Skin of body (tissue), 2 donors: ENCODE measurements around the gene LGR6. TPM values are rescaled to one million over a fixed set of nuclear protein-coding genes. Genes with fewer than 3 reads are reported as not detected.

Experiments used
- DNase-seq: peaks from one replicate; lab custom pipeline; 2025; lab: John Stamatoyannopoulos, UW
- total RNA-seq: library from RNA; depleted of rRNA; stranded (reverse); fragments of >200 nt; gene quantifications from one replicate; pipeline ENCODE4 v1.2.3, GENCODE V29; 2014

The LGR6 gene
- total RNA-seq, 1 donor from 2014 or later: 11.9 TPM

- DNase-seq: no peak
These were observed 5.7 kb downstream of the LGR6 start for GRCh38 chr1:202199040-202199889.

GRCh38 chr1:202200112-202200548, 6.5 kb downstream of the LGR6 start:
- no peak for DNase-seq

DNA sequence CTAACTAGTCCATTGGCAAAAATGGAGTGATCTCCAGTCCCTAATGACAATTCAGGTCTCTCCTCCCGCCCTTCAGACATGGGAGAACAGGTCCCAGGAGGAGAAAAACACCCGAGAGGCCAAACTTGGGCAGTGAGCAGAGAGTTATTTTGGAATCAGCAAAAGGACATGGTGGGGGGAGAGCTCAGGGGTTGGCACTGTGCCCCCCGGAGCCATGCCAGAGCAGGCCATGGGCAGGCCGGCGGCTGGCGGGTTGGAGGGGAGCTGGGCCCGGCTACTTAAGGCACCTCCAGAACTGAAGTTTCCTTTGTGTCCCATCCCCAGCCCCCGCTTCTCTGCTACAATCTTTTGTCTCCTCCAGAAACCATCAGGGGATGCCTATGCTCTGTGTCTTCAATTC, 7.1 kb downstream of the LGR6 start:
- DNase-seq: no peak

DNA sequence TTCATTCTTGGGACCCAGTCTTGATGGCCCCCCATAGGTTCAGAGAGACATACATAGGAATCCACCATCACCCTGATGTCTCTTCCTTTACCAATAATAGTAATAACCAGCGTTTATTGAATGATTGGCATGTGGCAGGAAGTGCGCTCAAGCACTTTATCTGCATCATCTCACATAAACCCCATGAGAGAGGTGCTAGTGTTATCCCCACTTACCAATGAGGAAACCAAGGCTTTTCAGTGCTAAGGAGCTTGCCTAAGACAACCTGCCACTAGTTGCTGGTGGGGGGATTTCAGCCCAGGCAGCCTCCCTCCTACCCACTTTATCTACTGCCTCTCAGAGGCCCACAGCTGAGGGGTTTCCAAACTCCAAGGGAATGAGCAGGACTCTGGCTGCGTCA, 7.7 kb downstream of the LGR6 start:
- no peak for DNase-seq

DNA sequence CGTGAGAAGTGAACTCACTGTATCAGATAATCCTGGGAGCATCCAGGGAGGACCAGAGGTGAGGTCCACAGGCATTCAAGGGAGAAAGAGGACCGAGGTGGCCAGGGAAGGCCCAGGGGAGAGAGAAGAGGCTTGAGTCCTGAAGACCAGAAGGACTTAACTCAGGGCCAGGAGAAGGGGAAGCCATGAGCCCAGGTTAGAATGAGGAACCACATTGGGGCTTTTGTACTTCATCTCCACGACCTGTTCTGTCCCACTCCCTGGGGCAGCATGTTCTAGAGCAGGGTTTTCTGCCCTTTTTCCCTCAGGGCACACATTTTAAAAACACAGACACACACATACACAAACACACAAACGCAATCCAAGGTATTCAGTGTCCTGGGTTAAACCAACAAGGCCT, 8.4 kb downstream of the LGR6 start:
- no peak for DNase-seq

DNA sequence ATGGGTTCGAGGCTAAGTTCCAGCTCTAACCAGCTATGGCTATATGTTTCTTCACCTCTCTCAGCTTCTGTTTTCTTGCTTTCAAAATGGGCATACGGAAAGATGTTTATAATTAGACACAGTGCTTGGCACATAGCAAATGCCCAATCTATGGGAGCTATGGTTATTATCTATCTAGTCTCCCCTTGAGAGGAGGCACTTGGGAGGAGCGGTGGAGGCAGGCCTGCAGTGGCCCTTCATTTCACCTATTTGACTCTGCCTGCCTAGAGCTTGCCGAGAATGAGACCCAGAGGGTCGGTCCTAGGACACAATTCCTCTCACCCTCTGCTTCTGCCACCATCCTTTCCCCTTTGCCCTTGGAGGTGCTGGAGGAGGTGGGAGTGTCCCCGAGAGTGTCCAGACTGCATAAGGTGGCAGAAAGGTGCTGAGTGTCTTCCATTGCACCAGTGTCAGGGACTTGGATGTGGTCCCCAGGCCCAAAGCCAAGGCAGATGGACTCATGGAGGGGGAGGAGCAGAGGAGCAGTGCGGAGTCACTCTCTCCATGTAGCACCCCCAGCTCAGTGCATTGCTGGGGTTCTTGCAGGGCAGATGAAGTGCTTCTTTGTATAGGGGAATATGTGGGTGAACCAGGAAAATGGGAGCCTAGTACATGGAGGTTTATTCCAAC, 9.0 kb downstream of the LGR6 start:
- DNase-seq: no peak

GRCh38 chr1:202203238-202204039, 9.8 kb downstream of the LGR6 start:
- no peak for DNase-seq

- no peak for DNase-seq
These were observed 10.5 kb downstream of the LGR6 start for GRCh38 chr1:202204065-202204464.

- DNase-seq: no peak
These were observed 12.1 kb downstream of the LGR6 start for GRCh38 chr1:202205523-202206190.

- no peak for DNase-seq
These were observed 13.7 kb downstream of the LGR6 start for GRCh38 chr1:202207292-202207691.

GRCh38 chr1:202208351-202208857, 14.8 kb downstream of the LGR6 start:
- DNase-seq: no peak

GRCh38 chr1:202210385-202210784, 16.8 kb downstream of the LGR6 start:
- DNase-seq: no peak

DNA sequence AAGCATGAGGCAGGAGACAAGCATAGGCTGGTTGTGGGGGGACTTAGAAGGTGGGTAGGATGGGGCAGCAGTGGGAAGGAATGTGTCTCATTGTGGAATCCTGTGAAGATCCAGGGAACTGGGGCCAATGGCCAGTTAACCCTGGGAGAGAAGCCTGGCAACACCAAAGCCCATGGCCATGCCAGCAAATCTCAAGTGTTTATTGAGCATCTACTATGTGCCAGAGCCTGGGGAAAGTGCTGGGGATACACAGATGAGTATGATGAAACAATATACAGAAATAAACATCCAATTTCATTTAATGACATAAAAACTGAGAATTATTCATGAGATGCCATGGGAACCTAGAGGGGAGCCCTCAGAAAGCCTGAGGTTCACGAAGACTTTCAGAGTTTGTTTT, 17.4 kb downstream of the LGR6 start:
- DNase-seq: no peak

DNA sequence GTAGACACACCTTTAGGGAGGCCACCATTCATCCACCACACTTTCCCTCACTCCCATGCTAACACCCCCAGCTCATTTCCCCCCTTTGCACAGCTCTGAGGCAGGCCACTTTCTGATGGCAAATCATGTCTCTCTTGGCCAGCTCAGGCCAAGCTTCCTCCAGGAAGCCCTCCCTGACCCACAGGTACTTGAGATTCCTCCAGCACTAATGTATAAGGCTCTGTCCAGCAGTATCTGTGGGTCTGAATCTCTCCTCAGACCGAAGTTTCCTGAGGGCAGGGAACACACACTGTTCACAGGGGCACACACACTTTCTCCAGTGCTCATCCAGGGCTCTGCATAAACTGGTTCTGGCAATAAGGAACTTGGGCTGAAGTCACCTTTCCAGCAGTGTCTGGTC, 19.2 kb downstream of the LGR6 start:
- DNase-seq: no peak

- no peak for DNase-seq
These were observed 19.9 kb downstream of the LGR6 start for GRCh38 chr1:202213361-202214088.

DNA sequence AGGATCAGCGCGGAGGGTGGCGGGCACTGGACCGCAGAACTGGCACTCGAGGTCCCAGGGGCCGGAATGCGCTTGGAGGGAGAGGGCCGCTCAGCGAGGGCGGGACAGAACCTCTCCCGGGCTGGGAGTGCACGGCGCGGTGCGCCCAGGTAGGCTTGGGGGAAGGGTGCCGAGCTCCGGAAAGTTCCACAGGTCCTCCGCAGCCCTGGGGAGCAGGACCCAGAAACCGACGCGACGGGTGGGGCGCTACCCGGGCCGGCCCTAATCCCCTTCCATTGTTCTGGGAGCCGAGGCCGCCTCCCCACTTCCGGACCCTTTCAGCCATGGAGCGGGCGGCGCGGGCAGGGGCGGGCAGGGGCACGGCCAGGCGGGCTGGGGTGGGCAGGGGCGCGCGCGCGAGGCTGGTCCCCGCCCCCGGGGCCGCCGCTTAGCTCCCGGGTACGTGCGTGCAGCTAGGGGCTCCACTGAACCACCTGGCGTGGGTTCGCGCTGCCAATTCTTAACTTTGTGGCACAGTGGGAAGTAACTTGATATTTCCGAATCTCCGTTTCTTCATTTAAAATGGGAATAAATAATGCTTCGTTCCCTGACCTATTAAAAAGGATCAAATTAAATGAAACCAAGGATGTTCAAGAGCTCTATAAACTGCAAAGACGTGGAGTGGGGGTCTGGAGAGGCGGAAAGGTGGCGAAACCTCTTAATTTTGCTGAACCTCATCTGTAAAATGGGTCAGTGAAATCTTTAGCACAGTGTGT, 20.7 kb downstream of the LGR6 start:
- DNase-seq: no peak

DNA sequence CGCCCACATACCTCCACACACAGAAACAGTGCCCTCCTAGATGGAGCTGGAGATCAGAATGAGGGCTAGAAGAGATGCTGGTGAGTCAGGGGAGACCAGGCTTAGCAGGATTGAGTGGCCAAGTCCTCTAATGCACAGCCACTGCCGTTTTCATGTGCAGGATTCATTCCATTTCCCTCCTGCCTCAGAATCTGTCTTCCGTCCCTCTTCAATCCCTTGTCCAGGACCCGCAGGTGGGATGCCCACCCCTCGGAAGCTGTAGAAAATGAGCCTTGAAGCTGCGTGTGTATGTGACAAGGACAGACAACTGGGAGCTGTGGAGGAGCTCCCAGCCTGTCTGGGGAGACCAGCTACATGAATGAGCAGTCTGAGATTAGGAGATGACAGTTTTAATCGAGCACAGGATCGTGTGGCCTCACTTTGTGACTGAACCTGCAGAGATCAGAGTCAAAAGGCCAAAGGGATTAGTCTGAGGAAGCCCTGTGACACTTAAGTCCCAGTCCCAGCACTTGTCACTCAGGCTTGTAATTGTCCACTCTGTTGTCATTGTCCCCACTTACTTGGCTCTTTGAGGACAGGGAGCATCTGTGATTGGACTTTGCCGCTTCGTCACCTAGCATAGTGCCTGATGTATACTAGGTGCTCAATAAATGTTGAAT, 22.0 kb downstream of the LGR6 start:
- no peak for DNase-seq

- no peak for DNase-seq
These were observed 23.1 kb downstream of the LGR6 start for GRCh38 chr1:202216691-202217090.

- DNase-seq: no peak
These were observed 23.9 kb downstream of the LGR6 start for GRCh38 chr1:202217516-202217915.
